HK-2 (cell line): Measurements from ENCODE around the gene LRRK1.

Experiments used
- DNase-seq: peaks from one replicate; pipeline ENCODE4 v3.0.0-alpha.2; 2018; ENCODE audit not compliant: unreplicated experiment

LRRK1 gene

DNA sequence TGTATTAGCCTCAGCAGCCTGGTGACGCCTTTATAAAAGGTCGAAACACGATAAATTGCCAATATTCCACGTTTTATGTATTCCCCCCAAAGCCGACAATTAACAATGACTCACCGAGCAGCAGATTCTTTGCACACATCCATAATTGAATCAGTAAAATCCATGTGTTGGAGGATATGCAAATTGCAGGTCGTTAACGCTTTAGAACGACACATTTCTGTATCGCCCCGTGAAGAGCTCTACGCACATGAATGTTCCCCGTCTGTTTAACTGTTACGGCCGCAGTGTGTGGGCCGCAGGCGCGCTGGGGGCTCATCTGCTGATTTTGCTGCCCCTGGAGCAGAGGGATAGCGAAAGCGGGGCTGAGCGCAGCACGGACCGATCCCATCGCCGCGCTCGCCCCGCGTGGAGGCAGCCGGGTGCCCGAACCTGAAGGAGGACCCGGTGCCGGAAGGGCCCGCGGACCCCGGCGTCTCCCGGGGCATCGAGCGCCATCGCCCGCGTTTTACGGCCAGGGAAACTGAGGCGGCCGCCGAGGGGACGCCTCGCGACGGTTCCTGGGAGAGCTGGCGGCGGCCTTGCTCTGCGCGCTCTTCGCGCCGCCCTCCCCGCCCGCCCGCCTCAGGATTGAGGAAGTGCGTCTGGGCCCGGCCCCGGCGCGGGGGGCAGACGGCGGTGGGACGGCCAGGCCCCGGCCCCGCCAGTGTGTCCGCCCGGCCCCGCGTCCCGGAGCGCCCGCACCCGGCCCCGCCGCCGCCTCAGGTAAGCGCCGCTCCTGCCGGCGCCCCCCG lies at the start of gene LRRK1:
LRRK1 (plus strand) TSS at position 668 of the 791 bp plus-strand sequence. CDS start 5,276 bp downstream, outside the sequence.
- DNase-seq = peak; percentile 54

GRCh38 chr15:100873029-100873677 lies 46.0 kb upstream of the LRRK1 start:
- DNase-seq = peak; percentile 35

DNA sequence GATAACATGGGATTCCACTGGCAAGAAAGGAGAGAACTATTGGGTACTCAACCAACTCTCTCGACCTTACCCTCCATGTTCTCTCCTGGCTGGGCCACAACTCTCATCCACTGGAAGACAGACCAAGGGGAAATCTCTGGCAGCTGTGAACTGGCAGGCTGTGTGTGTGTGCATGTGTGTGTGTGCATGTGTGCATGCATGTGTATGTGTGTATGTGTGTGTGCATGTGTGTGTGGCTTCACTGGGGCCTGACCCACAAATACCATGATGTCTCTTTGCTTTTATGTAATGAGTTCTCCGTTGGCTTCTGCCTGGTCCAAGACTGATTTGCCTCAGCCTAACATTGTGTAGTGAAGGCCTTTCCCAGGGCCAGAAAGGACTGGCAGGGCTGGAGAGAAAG lies 43.7 kb upstream of the LRRK1 start:
- DNase-seq = no peak

DNA sequence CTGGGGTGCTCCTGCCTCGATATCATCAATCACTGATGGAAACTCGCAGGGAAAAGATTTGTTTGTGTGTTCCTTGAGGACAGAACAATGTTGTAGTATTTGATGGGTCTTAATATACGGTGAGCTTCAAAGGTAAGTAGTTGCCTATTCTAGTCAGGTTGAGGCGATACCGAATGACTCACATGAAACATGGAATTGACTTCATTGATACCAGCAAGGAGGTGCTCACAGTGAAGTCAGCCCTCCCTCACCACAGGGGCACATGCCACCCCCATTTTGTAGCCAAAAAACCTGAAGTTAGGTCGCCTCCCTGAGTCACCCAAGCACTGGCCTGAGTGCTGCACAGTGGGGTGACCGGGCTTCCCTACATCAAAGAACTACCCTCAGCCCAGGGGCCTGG lies 43.2 kb upstream of the LRRK1 start:
- DNase-seq = no peak

- DNase-seq = no peak
Observed at GRCh38 chr15:100877551-100877950, 41.6 kb upstream of the LRRK1 start.

DNA sequence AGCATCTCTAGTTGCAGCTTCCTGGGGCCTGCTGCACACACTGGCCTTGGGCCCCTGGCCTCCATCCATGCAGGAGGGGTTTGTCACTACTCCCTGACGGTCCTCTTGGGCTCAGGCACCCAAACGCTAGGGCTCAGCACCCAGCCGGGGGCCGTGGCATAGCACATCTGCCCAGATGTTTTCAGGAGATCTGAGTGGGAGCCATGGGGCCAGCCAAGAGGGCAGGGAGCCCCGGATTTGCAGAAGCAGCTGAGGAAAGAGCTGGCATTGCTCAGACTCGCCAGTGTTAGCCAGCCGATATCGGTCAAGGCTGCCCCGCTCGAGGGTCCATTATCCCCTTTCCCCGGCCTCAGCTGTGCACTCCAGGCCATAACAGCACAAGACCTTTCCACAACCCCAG lies 41.0 kb upstream of the LRRK1 start:
- no peak for DNase-seq

GRCh38 chr15:100878648-100879047 lies 40.5 kb upstream of the LRRK1 start:
- DNase-seq = no peak

DNA sequence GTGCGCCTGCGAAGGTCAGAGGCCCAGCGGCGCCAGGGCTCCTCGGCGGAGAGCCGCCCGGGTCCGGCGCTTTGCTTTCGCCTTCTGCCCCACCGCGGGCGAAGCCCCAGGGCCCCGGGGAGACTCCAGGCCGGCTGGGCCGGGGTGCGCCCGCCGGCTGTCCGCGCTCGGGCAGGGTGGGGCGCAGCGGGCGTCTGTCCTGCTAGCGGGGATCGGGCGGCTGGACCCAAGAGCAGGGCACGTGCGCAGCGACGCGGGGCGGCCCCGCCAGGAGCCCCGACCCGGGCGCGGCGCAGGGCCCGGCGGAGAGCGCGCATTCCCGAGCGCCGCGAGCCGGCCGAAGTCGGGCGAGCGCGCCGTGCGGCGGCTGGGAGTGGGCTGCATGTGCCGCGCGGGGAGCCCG lies 40.1 kb upstream of the LRRK1 start:
- DNase-seq = peak; percentile 13

DNA sequence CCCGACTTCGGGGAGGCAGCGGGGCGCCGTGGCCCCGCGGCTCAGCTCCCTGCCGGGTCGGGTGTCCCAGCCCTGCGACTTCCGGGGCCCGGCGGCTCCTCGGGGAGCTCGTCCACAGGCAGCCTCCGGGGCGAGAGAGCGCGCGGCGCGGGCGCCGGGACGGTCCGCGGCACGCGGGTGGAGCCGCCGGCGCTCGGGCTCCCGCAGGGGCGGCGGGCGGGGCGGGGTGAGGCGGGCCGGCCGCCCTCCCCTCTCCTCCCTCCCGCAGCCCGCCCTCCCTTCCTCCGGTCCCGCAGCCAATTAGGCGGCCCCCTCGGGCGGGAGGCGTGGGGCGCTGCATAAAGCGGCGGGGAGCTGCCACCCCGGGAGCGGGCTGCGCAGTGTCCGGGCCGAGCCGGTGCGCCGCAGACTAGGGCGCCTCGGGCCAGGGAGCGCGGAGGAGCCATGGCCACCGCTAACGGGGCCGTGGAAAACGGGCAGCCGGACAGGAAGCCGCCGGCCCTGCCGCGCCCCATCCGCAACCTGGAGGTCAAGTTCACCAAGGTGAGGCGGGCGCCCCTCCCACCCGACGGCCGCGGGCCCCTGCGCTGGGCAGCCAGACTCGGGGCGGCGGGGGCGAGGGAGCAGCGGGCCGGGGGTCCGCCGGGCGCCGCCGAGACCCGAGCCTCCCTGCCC lies 39.6 kb upstream of the LRRK1 start, which contains the start of gene ALDH1A3:
ALDH1A3 (plus strand) TSS at position 368 of the 675 bp plus-strand sequence; CDS start at position 445, 77 bp downstream.
- peak; percentile 52 for DNase-seq

GRCh38 chr15:100880139-100880896 lies 38.8 kb upstream of the LRRK1 start:
- DNase-seq = no peak

- DNase-seq = no peak
Observed at GRCh38 chr15:100880897-100881242, 38.3 kb upstream of the LRRK1 start.

DNA sequence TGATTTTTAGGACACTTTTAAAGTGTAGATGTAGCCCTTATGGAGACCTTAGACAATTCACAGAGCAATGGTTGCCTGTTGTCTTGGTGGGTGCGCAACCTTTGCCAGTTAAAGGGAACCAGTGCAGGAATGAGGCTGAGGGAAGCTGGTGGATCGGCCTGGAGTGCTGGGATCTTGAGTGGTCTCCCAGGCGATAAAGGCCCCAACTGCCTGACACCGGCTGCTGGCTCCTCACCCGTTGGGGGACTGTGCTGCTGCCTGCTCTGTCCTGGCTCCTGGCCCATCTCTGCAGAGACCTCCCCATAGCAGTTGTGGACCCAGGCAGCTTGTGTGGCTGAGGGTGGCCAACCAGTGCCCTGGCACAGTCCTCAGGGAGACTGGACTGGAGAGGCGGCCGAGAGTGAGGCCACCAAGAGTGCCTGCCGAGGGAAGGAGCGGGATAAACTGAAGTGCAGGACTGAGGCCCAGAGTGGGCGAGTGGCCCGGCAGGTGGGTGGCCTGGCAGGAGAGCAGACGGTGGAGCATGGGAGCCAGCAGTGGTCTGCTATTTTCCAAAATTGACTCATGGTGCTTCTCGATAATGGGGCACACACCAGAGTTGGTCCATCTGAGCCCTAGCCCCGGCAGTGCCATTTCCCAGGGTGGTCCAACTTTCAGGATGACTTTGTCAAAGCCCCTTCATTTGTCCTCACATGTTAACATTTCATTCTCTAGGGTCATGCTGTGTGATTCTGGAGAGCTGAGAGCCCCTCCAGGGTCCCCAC lies 37.4 kb upstream of the LRRK1 start:
- no peak for DNase-seq

DNA sequence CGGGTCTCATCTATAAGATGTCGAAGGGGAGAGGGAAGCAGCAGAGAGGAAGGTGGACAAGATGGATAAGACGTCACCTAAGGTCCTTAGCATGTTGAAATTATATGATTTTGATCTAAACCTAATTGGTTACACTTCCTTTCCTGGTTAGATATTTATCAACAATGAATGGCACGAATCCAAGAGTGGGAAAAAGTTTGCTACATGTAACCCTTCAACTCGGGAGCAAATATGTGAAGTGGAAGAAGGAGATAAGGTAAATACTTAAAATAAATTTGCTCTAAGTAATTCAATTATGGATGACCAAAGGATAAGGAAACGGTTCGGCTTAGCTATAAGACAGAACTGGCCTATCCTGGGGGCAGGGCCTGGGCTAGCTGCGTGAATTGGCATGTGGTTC lies 34.0 kb upstream of the LRRK1 start:
- DNase-seq = no peak

DNA sequence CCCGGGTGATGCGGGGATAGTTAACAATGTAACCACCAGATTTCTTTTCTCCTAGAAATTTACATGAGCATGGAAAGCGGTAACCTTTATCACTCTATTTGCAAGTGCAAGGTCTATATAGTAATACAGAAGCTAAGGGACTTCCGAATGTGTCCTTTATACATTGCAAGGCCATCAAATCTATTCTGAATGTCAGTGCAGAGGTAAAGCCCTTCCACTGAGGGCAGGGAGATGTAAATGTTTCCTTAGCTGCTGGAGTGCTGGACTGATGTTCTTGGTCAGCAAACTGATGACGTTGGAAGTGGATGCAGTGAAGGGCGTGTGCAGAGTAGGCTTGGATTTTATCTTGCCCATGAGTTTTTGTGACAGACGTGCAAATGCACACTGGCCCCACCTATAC lies 33.3 kb upstream of the LRRK1 start:
- no peak for DNase-seq

- no peak for DNase-seq
Observed at GRCh38 chr15:100887211-100887913, 31.8 kb upstream of the LRRK1 start.

DNA sequence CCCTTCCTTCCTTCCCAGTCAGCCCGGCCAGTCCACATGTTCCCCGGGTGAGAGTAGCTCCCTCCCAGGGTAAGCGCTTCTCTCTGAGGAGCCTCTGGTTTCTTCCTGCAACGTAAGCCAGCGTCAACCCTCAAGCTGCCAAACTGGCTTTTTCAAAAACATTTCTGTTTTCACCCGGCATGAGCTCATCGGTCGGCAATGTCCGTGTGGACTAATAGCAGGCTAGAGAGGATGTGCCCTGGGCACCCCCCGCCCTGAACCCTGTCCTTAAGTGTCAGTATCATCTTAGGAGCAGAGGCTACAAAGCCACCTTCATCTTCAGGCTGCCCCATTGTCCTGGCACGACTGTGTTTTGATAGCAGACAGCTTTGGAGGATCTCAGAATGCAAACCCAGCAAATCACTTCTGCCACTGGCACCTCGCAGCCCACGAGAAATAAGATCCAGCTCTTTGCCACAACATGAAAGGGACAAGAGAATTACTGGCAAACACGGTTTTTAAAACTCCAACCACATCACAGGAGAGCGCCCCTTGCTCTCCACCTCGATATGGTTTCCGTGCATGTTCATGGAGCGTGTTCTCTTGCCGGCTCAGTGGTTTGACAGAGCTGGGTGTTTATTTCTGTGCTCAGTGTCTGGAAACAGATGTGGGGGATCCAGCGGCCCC lies 29.6 kb upstream of the LRRK1 start:
- DNase-seq = no peak

DNA sequence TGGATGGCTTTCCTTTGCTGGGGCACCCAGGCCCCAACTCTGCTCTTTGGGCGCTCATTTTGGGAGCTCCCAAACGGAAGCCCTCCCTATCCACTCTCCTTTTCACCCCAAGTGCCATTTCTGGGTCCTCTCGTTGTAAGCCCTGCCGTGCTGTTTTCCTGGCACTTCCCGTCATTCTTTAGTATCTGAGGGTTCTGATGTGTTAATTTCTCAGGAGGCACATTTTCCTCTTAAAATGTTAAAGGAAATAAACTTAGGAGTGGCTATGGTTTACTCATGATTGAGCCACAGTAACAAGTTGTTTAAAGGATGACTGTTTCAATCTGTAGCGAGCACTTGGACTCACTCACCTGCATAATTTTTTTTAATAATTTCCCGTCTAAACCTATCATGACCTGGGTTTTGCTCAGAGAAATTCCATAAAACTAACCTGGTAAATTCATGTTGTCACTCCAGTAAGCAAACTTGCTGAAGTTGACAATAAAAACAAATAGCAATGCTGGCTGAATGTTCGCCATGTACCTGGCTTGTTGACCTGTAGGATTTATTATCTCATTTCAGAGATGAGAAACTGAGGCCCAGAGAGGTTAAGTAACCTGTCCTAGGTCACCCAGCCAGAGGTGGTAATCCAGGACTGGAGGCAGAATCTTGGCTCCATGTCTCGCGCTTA lies 29.0 kb upstream of the LRRK1 start:
- no peak for DNase-seq

GRCh38 chr15:100890850-100891249 lies 28.3 kb upstream of the LRRK1 start:
- DNase-seq = no peak

DNA sequence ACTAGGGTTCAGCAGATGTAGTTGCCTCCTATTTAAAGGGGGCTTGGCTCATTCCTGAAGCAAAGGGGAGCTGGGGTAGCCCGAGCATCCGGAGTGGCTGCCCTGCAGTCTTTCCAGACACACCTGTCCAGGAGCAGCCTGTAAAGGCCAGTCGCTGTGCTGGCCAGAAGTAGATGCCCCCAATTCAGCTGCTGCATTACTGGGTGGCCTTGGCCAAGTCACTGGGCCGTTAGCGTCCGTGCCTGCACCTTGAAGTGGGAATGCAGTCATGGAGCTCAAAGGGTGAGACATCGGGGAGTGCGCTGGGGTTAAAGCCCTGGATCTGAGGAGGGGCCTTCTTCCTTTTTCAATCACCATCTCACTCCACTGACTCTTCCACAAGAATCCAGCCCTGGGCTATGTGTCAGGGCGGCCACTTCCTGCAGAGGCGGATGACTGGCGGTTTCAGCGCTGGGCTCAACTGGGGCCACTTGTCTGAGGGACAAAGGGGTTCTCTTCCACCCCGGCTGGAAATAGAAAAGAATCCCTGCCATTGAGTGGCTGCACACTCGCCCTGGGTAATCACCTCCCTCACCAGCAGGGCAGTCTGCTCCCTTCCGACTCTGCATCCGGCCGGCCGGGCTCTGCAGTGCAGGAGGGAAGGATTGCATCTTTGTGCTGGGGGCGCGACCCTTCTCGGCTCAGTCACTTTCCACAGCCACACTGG lies 27.7 kb upstream of the LRRK1 start:
- DNase-seq = no peak
